ENCODE data around the gene OLIG2.

- TF ChIP-seq CTCF (conservative IDR thresholded peaks at IDR 0.05; ENCODE audit: low read length) (no peak), EZH2phosphoT487 (IDR thresholded peaks at IDR 0.05; ENCODE audit: borderline replicate concordance, low read depth, low read length) (no peak)
These were observed 21.5 kb downstream of the OLIG2 start for GRCh38 chr21:33047231-33047630.

All from OCI-LY7 (cell line).